HEK293 (cell line): ENCODE data around the gene MARCHF9.
A peak's percentile ranks its signal among the peaks of the same experiment; 100 is the strongest.

ENCODE experiments used
- CTCF ChIA-PET: fragments of 350-600 bp; formaldehyde crosslinking; extraction: SDS; loops from one replicate; lab custom pipeline; 2021; ENCODE audit warnings: antibody characterized with exemption; lab: Yijun Ruan, JAX
- POLR2A ChIA-PET: fragments of 300-600 bp; formaldehyde crosslinking; extraction: SDS; loops from one replicate; lab custom pipeline; 2020; ENCODE audit warnings: antibody characterized with exemption, inconsistent platforms; lab: Yijun Ruan, JAX
- H3K27ac ChIP-seq: fragments of 200-500 bp; sonication (Bioruptor generic); 2 replicates; pipeline ENCODE4 v1.5.1; 2014; ENCODE audit warnings: low read depth, low read length, control low read depth, inconsistent platforms; ENCODE audit errors: extremely low read depth
- H3K36me3 ChIP-seq, 2 experiments: fragments of 200-500 bp in 1 of 2; sonication (Bioruptor generic) in 1 of 2; 1 replicate in 1 of 2; 2 replicates in 1 of 2; pipeline ENCODE4 v1.5.1; 2014 to 2017; ENCODE audit warnings: inconsistent platforms in 2 of 2, low read length in 2 of 2; ENCODE audit not compliant: control insufficient read depth in 2 of 2, insufficient read depth in 1 of 2
- H3K4me1 ChIP-seq: fragments of 200-500 bp; sonication (Bioruptor generic); 2 replicates; pipeline ENCODE4 v1.5.1; 2014; ENCODE audit warnings: mild to moderate bottlenecking, low read length, inconsistent platforms; ENCODE audit not compliant: control insufficient read depth, insufficient read depth
- H3K4me3 ChIP-seq: 2 replicates; pipeline ENCODE4 v1.5.1; 2011; ENCODE audit warnings: low read depth, mild to moderate bottlenecking, control low read depth, low read length, moderate library complexity
- H3K9me3 ChIP-seq: fragments of 200-500 bp; sonication (Bioruptor generic); 2 replicates; pipeline ENCODE4 v1.5.1; 2014; ENCODE audit warnings: low read depth, low read length, inconsistent platforms; ENCODE audit not compliant: control insufficient read depth, insufficient read depth
- BCL11B ChIP-seq: fragments of 450-650 bp; formaldehyde crosslinking; IDR thresholded peaks from 2 replicates; pipeline ENCODE4 v1.5.1; 2016; ENCODE audit warnings: low read depth, missing biosample characterization, missing genetic modification characterization
- GFI1B ChIP-seq: fragments of 450-650 bp; formaldehyde crosslinking; IDR thresholded peaks from 2 replicates; pipeline ENCODE4 v1.5.1; 2016; ENCODE audit warnings: missing biosample characterization, missing genetic modification characterization
- IKZF3 ChIP-seq: fragments of 450-650 bp; IDR thresholded peaks from 2 replicates; pipeline ENCODE4 v1.5.0; 2018; ENCODE audit warnings: missing biosample characterization, mild to moderate bottlenecking, missing genetic modification characterization, moderate library complexity
- KLF8 ChIP-seq: fragments of 450-650 bp; formaldehyde crosslinking; IDR thresholded peaks from 2 replicates; pipeline ENCODE4 v1.5.1; 2016; ENCODE audit warnings: missing biosample characterization, missing genetic modification characterization
- MZF1 ChIP-seq: fragments of 450-650 bp; formaldehyde crosslinking; IDR thresholded peaks from 2 replicates; pipeline ENCODE4 v1.5.1; 2017; ENCODE audit warnings: missing biosample characterization, missing genetic modification characterization, borderline replicate concordance
- SETDB1 ChIP-seq: IDR thresholded peaks from one replicate; pipeline ENCODE4 v1.6.1; 2017; ENCODE audit warnings: mild to moderate bottlenecking, low read length, moderate library complexity, mixed read lengths; ENCODE audit not compliant: insufficient read length
- SP2 ChIP-seq: fragments of 450-650 bp; formaldehyde crosslinking; IDR thresholded peaks from 2 replicates; pipeline ENCODE4 v1.5.1; 2016; ENCODE audit warnings: missing biosample characterization, missing genetic modification characterization
- SP3 ChIP-seq: fragments of 450-650 bp; formaldehyde crosslinking; IDR thresholded peaks from 2 replicates; pipeline ENCODE4 v1.5.1; 2016; ENCODE audit warnings: missing biosample characterization, missing genetic modification characterization
- YY2 ChIP-seq: fragments of 450-650 bp; formaldehyde crosslinking; IDR thresholded peaks from 2 replicates; pipeline ENCODE4 v1.5.1; 2016; ENCODE audit warnings: missing biosample characterization, missing genetic modification characterization
- ZBTB17 ChIP-seq: fragments of 450-650 bp; formaldehyde crosslinking; IDR thresholded peaks from 2 replicates; pipeline ENCODE4 v1.5.1; 2016; ENCODE audit warnings: missing biosample characterization, missing genetic modification characterization
- ZBTB7A ChIP-seq: fragments of 450-650 bp; formaldehyde crosslinking; IDR thresholded peaks from 2 replicates; pipeline ENCODE4 v1.5.1; 2016; ENCODE audit warnings: low read depth, missing biosample characterization, missing genetic modification characterization
- ZFHX2 ChIP-seq: fragments of 450-650 bp; formaldehyde crosslinking; conservative IDR thresholded peaks from 2 replicates; pipeline ENCODE4 v1.5.1; 2016; ENCODE audit warnings: missing biosample characterization, missing genetic modification characterization
- ZNF211 ChIP-seq: fragments of 450-650 bp; formaldehyde crosslinking; IDR thresholded peaks from 2 replicates; pipeline ENCODE4 v1.5.1; 2016; ENCODE audit warnings: low read depth, missing biosample characterization, missing genetic modification characterization
- ZNF266 ChIP-seq: fragments of 450-650 bp; formaldehyde crosslinking; IDR thresholded peaks from 2 replicates; pipeline ENCODE4 v1.5.1; 2016; ENCODE audit warnings: missing biosample characterization, missing genetic modification characterization, low read depth
- ZNF311 ChIP-seq: fragments of 450-650 bp; formaldehyde crosslinking; IDR thresholded peaks from 2 replicates; pipeline ENCODE4 v1.5.1; 2017; ENCODE audit warnings: missing biosample characterization, missing genetic modification characterization, borderline replicate concordance
- ZNF335 ChIP-seq: fragments of 450-650 bp; formaldehyde crosslinking; conservative IDR thresholded peaks from 2 replicates; pipeline ENCODE4 v1.5.1; 2016; ENCODE audit warnings: missing biosample characterization, missing genetic modification characterization
- ZNF394 ChIP-seq: fragments of 450-650 bp; formaldehyde crosslinking; IDR thresholded peaks from 2 replicates; pipeline ENCODE4 v1.5.1; 2016; ENCODE audit warnings: missing biosample characterization, missing genetic modification characterization, mild to moderate bottlenecking, moderate library complexity, borderline replicate concordance
- ZNF521 ChIP-seq: fragments of 450-650 bp; formaldehyde crosslinking; IDR thresholded peaks from 2 replicates; pipeline ENCODE4 v1.5.1; 2017; ENCODE audit warnings: missing biosample characterization, mild to moderate bottlenecking, missing genetic modification characterization
- ZNF596 ChIP-seq: fragments of 450-650 bp; IDR thresholded peaks from 2 replicates; pipeline ENCODE4 v1.5.0; 2018; ENCODE audit warnings: missing biosample characterization, mild to moderate bottlenecking, missing genetic modification characterization, moderate library complexity
- ZNF629 ChIP-seq: fragments of 450-650 bp; formaldehyde crosslinking; IDR thresholded peaks from 2 replicates; pipeline ENCODE4 v1.5.1; 2017; ENCODE audit warnings: missing biosample characterization, missing genetic modification characterization
- ZSCAN16 ChIP-seq: fragments of 450-650 bp; formaldehyde crosslinking; IDR thresholded peaks from 2 replicates; pipeline ENCODE4 v1.5.1; 2016; ENCODE audit warnings: missing biosample characterization, missing genetic modification characterization
- TF ChIP-seq, protein P1 (sequence below): fragments of 450-650 bp; formaldehyde crosslinking; conservative IDR thresholded peaks from 2 replicates; pipeline ENCODE4 v1.5.1; 2016; ENCODE audit warnings: low read depth, missing biosample characterization, missing genetic modification characterization
- TF ChIP-seq, protein P2 (sequence below): fragments of 450-650 bp; formaldehyde crosslinking; optimal IDR thresholded peaks from 2 replicates; pipeline ENCODE3; 2016; ENCODE audit warnings: missing biosample characterization, mild to moderate bottlenecking, missing genetic modification characterization
- TF ChIP-seq, protein P3 (sequence below): fragments of 450-650 bp; formaldehyde crosslinking; IDR thresholded peaks from 2 replicates; pipeline ENCODE4 v1.5.1; 2016; ENCODE audit warnings: missing biosample characterization, missing genetic modification characterization
- TF ChIP-seq, protein P4 (sequence below): fragments of 450-650 bp; formaldehyde crosslinking; IDR thresholded peaks from 2 replicates; pipeline ENCODE4 v1.5.1; 2016; ENCODE audit warnings: missing biosample characterization, missing genetic modification characterization

MARCHF9 gene

DNA sequence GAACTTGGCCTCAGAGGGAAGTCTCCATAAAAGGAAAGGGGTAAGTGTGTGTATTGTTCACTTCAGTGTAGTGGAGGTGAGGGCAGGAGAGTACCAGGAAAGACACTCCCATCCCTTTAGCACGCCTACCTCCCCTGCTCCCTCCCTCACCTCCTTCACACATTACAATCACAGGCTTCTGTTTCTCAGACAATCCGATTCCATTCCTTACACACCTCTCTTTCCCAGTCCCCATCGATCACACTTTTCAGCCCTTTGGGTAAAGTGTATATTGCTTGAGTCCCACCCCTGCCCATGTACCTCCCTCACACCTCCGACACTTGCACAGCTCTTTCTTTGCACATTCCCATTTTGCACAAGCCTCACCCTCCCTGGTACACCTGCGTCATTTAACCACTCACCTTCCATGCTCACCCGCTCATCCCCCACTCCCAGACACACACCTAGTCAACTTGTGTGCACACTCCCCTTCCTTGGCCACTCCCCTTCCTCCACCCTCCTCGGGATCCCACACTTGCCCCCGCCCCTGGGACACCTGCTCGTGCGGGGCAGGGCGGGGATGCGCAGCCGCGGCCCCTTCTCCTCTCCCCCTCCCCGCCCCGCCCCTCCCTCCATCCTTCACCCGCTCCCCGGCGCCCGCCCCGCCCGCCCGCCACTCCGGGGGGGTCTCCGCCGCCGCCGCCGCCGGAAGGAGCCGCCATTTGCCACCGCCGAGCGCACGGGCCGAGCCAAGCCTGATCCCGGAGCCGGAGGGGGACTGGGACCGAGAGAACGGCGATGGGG is at the start of gene MARCHF9 (continued):
- TF ChIP-seq BCL11B (tag by site-specific recombination) = no peak; the same call in 1 of the 2 replicates
- TF ChIP-seq ZNF335 (tag by site-specific recombination) = peak; percentile 44
- peak; percentile 98 for TF ChIP-seq ZBTB17 (tag by site-specific recombination)
- TF ChIP-seq, protein P1, sequence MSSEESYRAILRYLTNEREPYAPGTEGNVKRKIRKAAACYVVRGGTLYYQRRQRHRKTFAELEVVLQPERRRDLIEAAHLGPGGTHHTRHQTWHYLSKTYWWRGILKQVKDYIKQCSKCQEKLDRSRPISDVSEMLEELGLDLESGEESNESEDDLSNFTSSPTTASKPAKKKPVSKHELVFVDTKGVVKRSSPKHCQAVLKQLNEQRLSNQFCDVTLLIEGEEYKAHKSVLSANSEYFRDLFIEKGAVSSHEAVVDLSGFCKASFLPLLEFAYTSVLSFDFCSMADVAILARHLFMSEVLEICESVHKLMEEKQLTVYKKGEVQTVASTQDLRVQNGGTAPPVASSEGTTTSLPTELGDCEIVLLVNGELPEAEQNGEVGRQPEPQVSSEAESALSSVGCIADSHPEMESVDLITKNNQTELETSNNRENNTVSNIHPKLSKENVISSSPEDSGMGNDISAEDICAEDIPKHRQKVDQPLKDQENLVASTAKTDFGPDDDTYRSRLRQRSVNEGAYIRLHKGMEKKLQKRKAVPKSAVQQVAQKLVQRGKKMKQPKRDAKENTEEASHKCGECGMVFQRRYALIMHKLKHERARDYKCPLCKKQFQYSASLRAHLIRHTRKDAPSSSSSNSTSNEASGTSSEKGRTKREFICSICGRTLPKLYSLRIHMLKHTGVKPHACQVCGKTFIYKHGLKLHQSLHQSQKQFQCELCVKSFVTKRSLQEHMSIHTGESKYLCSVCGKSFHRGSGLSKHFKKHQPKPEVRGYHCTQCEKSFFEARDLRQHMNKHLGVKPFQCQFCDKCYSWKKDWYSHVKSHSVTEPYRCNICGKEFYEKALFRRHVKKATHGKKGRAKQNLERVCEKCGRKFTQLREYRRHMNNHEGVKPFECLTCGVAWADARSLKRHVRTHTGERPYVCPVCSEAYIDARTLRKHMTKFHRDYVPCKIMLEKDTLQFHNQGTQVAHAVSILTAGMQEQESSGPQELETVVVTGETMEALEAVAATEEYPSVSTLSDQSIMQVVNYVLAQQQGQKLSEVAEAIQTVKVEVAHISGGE (tag by site-specific recombination) = peak; percentile 30; the same call in 1 of the 2 replicates
- peak; percentile 58 for TF ChIP-seq YY2
- TF ChIP-seq, protein P2, sequence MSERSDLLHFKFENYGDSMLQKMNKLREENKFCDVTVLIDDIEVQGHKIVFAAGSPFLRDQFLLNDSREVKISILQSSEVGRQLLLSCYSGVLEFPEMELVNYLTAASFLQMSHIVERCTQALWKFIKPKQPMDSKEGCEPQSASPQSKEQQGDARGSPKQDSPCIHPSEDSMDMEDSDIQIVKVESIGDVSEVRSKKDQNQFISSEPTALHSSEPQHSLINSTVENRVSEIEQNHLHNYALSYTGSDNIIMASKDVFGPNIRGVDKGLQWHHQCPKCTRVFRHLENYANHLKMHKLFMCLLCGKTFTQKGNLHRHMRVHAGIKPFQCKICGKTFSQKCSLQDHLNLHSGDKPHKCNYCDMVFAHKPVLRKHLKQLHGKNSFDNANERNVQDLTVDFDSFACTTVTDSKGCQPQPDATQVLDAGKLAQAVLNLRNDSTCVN (tag by site-specific recombination) = peak; percentile 87
- TF ChIP-seq KLF8 = peak; percentile 90
- peak; percentile 91 for TF ChIP-seq SP2 (tag by site-specific recombination)
- no peak; the same call in 1 of the 2 replicates for TF ChIP-seq ZSCAN16 (tag by site-specific recombination)

DNA sequence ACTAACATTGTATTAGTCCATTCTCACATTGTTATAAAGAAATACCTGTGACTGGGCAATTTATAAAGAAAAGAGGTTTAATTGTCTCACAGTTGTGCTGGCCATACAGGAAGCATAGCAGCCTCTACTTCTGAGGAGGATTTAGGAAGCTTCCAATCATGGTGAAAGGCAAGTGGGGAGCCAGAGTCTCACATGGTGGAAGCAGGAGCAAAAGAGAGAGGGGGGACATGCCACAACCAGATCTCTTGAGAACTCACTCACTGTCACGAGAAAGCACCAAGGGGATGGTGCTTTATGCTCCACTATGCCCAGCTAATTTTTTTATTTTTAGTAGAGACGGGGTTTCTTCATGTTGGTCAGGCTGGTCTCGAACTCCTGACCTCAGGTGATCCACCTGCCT is 47.7 kb upstream of the MARCHF9 start:
- Histone ChIP-seq H3K4me3 (no peak overlapping the region), H3K4me1 (no peaks in the 10 kb centered on the region), H3K9me3 (no peaks in the 10 kb centered on the region; the same call in 1 of the 2 replicates), H3K36me3 (peaks cover 23 to 29% of the 10 kb centered on the region in 2 experiments), H3K27ac (no peak overlapping the region)
- POLR2A ChIA-PET = no interaction called here
- CTCF ChIA-PET = interaction anchor here (0.7 to 1.3 kb wide), 3 partner anchors 10 to 123 kb away, joined by 3 to 4 read pairs (median 3); no protein-coding TSS in a partner anchor
- no peak for TF ChIP-seq ZFHX2 (tag by site-specific recombination)
- TF ChIP-seq ZNF394 (tag by site-specific recombination) = no peak
- TF ChIP-seq ZNF629 (tag by site-specific recombination) = no peak
- TF ChIP-seq ZNF311 (tag by site-specific recombination) = no peak
- no peak for TF ChIP-seq ZBTB7A (tag by site-specific recombination)
- TF ChIP-seq BCL11B (tag by site-specific recombination) = no peak
- no peak for TF ChIP-seq GFI1B (tag by site-specific recombination)
- TF ChIP-seq SETDB1 = no peak

DNA sequence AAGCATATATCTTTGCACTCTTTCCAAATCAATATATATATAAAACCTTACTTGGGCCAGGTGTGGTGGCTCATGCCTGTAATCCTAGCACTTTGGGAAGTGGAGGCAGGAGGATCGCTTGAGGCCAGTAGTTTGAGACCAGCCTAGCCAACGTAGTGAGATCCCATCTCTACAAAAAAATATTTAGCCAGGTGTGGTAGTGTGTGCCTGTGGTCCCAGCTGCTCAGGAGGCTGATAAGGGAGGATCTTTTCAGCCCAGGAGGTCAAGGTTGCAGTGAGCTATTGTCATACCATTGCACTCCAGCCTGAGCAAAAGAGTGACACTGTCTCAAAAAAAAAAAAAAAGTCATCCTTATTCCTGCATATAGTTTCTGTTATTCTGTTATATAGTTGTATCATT is 46.6 kb upstream of the MARCHF9 start:
- ChIA-PET CTCF (interaction anchor here (0.6 to 1.3 kb wide), 2 partner anchors 9 to 83 kb away, joined by 3 to 4 read pairs; no protein-coding TSS in a partner anchor), POLR2A (interaction anchor here (0.6 kb wide), 1 partner anchor 53 kb away, joined by 4 read pairs; no protein-coding TSS in a partner anchor)
- H3K9me3 ChIP-seq = no peaks in the 10 kb centered on the region; the same call in 1 of the 2 replicates
- TF ChIP-seq MZF1 (tag by site-specific recombination) = no peak
- TF ChIP-seq ZNF521 = no peak
- no peak for TF ChIP-seq IKZF3 (tag by site-specific recombination)
- TF ChIP-seq ZNF266 (tag by site-specific recombination) = no peak
- TF ChIP-seq GFI1B (tag by site-specific recombination) = no peak
- TF ChIP-seq, protein P3, sequence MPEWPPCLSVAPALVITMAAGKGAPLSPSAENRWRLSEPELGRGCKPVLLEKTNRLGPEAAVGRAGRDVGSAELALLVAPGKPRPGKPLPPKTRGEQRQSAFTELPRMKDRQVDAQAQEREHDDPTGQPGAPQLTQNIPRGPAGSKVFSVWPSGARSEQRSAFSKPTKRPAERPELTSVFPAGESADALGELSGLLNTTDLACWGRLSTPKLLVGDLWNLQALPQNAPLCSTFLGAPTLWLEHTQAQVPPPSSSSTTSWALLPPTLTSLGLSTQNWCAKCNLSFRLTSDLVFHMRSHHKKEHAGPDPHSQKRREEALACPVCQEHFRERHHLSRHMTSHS (tag by site-specific recombination) = no peak
- TF ChIP-seq SP3 (tag by site-specific recombination) = no peak
- TF ChIP-seq ZNF596 (tag by site-specific recombination) = no peak
- no peak for TF ChIP-seq ZNF211 (tag by site-specific recombination)
- TF ChIP-seq, protein P4, sequence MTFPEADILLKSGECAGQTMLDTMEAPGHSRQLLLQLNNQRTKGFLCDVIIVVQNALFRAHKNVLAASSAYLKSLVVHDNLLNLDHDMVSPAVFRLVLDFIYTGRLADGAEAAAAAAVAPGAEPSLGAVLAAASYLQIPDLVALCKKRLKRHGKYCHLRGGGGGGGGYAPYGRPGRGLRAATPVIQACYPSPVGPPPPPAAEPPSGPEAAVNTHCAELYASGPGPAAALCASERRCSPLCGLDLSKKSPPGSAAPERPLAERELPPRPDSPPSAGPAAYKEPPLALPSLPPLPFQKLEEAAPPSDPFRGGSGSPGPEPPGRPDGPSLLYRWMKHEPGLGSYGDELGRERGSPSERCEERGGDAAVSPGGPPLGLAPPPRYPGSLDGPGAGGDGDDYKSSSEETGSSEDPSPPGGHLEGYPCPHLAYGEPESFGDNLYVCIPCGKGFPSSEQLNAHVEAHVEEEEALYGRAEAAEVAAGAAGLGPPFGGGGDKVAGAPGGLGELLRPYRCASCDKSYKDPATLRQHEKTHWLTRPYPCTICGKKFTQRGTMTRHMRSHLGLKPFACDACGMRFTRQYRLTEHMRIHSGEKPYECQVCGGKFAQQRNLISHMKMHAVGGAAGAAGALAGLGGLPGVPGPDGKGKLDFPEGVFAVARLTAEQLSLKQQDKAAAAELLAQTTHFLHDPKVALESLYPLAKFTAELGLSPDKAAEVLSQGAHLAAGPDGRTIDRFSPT (tag by site-specific recombination) = no peak
- no peak for TF ChIP-seq ZNF629 (tag by site-specific recombination)

More for the DNA sequence above, 46.6 kb upstream of the MARCHF9 start:
- Histone ChIP-seq H3K4me3 (no peak overlapping the region), H3K36me3 (peaks cover 16 to 23% of the 10 kb centered on the region in 2 experiments), H3K4me1 (no peaks in the 10 kb centered on the region), H3K27ac (no peak overlapping the region)
